SH-SY5Y (cell line): ENCODE results near the gene FHL3.

Experiments
- GATA2 ChIP-seq: IDR thresholded peaks from 2 replicates; pipeline ENCODE4 v1.6.1; 2011; ENCODE audit warnings: mild to moderate bottlenecking, low read depth, low read length
- GATA3 ChIP-seq: IDR thresholded peaks from 2 replicates; pipeline ENCODE4 v1.6.1; 2011; ENCODE audit warnings: low read depth, mild to moderate bottlenecking, low read length, moderate library complexity

GRCh38 chr1:38020396-38020795, 15.1 kb upstream of the FHL3 start:
- no peak for TF ChIP-seq GATA2
- no peak for TF ChIP-seq GATA3
